ENCODE results near the gene SEMA4B.
"Not testable (repeated sequence)": the region's sequence is repeated elsewhere in the genome, so short reads cannot be mapped to it uniquely, and the experiment has no call there.

GRCh38 chr15:90164239-90164638, 36.9 kb upstream of the SEMA4B start:
- TF ChIP-seq NFRKB, FOXA1, SUZ12 (IDR thresholded peaks at IDR 0.05): not testable (repeated sequence)
